Measurements from ENCODE around the gene MYCBP2. TPM values are rescaled to one million over a fixed set of nuclear protein-coding genes. Genes with fewer than 3 reads are reported as not detected.
"Not testable (repeated sequence)": the region's sequence is repeated elsewhere in the genome, so short reads cannot be mapped to it uniquely, and the experiment has no call there.

The MYCBP2 gene
- total and polyA plus RNA-seq, 5 donors = 28.0 to 88.1 (median 70.8) TPM

GRCh38 chr13:77009719-77010118 is 317.2 kb downstream of the MYCBP2 start:
- H3K4me1 ChIP-seq (ENCODE audit: control insufficient read depth, insufficient read depth, low read length); H3K27ac ChIP-seq (ENCODE audit: low read length); H3K4me3 ChIP-seq (ENCODE audit: low read length); intact Hi-C loops (cut with DNase I); ATAC-seq; H3K9me3 ChIP-seq (ENCODE audit: control insufficient read depth, low read length); H3K27me3 ChIP-seq (ENCODE audit: control insufficient read depth, insufficient read depth); DNase-seq: not testable (repeated sequence)
- 99% methylated on average over 5 of the region's 5 CpGs for WGBS

DNA sequence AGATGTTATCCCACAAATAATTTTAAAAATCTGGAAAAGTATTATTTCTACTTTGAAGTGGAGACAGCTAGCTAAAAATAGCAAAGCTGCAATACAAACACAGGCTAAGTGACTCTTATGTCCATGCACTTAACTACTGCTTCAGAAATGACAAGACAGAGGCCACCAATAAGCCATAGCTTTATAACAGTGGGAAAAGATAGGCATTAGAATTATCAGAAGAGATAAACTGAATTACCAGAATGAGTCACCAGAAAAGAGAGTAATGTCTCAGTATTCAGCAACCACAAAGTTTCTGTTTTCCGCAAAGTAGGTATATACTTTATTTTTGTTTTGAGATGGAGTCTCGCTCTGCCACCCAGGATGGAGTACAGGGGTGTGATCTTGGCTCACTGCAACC is 317.9 kb downstream of the MYCBP2 start:
- peak; percentile 36 to 60 for ATAC-seq

DNA sequence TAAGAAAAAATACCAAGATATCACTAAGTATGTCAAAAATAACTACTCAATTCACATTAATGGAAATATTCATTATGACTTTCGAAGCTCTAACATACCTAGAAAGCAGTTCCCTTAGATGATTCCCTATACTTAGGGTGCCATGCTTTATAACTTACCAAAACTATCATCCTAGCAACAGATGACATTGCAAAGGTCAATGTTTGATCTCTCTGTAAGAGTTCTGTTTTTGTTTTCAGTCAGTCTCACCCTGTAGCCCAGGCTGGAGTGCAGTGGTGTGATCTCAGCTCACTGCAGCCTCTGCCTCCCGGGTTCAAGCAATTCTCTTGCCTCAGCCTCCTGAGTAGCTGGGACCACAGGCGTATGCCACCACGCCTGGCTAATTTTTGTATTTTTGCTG is 318.6 kb downstream of the MYCBP2 start:
- H3K27ac ChIP-seq (ENCODE audit: low read length) = peak overlapping the region; percentile 16
- peak; percentile 57 to 65 for ATAC-seq
- H3K4me1 ChIP-seq (ENCODE audit: control insufficient read depth, insufficient read depth, low read length); DNase-seq; H3K27me3 ChIP-seq (ENCODE audit: control insufficient read depth, insufficient read depth); intact Hi-C loops (cut with DNase I); H3K4me3 ChIP-seq (ENCODE audit: low read length); H3K9me3 ChIP-seq (ENCODE audit: control insufficient read depth, low read length): not testable (repeated sequence)
- 89% methylated on average over 4 of the region's 4 CpGs for WGBS

More for the DNA sequence above, 317.9 kb downstream of the MYCBP2 start:
- Histone ChIP-seq H3K4me1 (ENCODE audit: control insufficient read depth, insufficient read depth, low read length) (peaks cover 3% of the 10 kb centered on the region), H3K9me3 (ENCODE audit: control insufficient read depth, low read length) (no peaks in the 10 kb centered on the region), H3K27ac (ENCODE audit: low read length) (no peak overlapping the region), H3K4me3 (ENCODE audit: low read length) (no peak overlapping the region), H3K27me3 (ENCODE audit: control insufficient read depth, insufficient read depth) (no peaks in the 10 kb centered on the region)
- no peak for DNase-seq
- intact Hi-C loops (cut with DNase I) = no loop called here
- 94% methylated on average over 2 of the region's 2 CpGs for WGBS

GRCh38 chr13:77002590-77003190 is 324.2 kb downstream of the MYCBP2 start:
- Histone ChIP-seq H3K9me3 (ENCODE audit: control insufficient read depth, low read length) (no peaks in the 10 kb centered on the region), H3K4me3 (ENCODE audit: low read length) (no peak overlapping the region), H3K27me3 (ENCODE audit: control insufficient read depth, insufficient read depth) (no peaks in the 10 kb centered on the region), H3K27ac (ENCODE audit: low read length) (no peak overlapping the region), H3K4me1 (ENCODE audit: control insufficient read depth, insufficient read depth, low read length) (peaks cover 3% of the 10 kb centered on the region)
- WGBS = 61% methylated on average over 7 of the region's 7 CpGs
- ATAC-seq (peak; percentile 42 to 49), DNase-seq (no peak)
- intact Hi-C loops (cut with DNase I) = no loop called here

- 44% methylated on average over 4 of the region's 4 CpGs for WGBS
- Histone ChIP-seq H3K9me3 (ENCODE audit: control insufficient read depth, low read length) (no peaks in the 10 kb centered on the region), H3K27me3 (ENCODE audit: control insufficient read depth, insufficient read depth) (no peaks in the 10 kb centered on the region), H3K4me3 (ENCODE audit: low read length) (no peak overlapping the region), H3K27ac (ENCODE audit: low read length) (no peak overlapping the region), H3K4me1 (ENCODE audit: control insufficient read depth, insufficient read depth, low read length) (peaks cover 3% of the 10 kb centered on the region)
- ATAC-seq (peak; percentile 44 to 47), DNase-seq (no peak)
- intact Hi-C loops (cut with DNase I) = no loop called here
Observed at GRCh38 chr13:77001963-77002587, 324.8 kb downstream of the MYCBP2 start.

DNA sequence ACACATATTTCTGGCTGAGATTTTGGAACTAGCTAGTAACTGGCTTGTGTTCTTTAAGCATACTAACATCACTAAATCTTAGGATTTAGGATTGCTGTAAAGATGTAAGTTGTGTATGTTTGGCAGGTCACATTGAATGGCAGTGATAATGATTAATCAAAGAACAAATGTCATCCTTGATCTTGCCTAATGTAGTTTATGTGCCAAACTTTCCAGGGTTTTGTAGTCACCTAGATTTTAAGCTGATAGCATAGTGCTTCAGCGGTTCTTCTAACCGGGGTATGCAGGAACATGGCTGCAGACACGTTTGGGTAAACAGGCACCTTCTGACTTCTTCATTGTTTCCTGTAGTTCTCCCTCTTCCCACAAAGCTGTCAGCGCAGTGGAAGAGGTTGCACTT is 325.4 kb downstream of the MYCBP2 start:
- 59% methylated on average over 4 of the region's 4 CpGs for WGBS
- intact Hi-C loops (cut with DNase I) = no loop called here
- peak in 1 of 2 donors; percentile 26 for ATAC-seq
- no peak for DNase-seq
- Histone ChIP-seq H3K27ac (ENCODE audit: low read length) (no peak overlapping the region), H3K4me3 (ENCODE audit: low read length) (no peak overlapping the region), H3K4me1 (ENCODE audit: control insufficient read depth, insufficient read depth, low read length) (peaks cover 3% of the 10 kb centered on the region), H3K9me3 (ENCODE audit: control insufficient read depth, low read length) (no peaks in the 10 kb centered on the region), H3K27me3 (ENCODE audit: control insufficient read depth, insufficient read depth) (no peaks in the 10 kb centered on the region)

GRCh38 chr13:77000475-77000874 is 326.4 kb downstream of the MYCBP2 start:
- ATAC-seq (no peak), DNase-seq (no peak)
- Histone ChIP-seq H3K27me3 (ENCODE audit: control insufficient read depth, insufficient read depth) (no peaks in the 10 kb centered on the region), H3K4me3 (ENCODE audit: low read length) (no peak overlapping the region), H3K27ac (ENCODE audit: low read length) (no peak overlapping the region), H3K4me1 (ENCODE audit: control insufficient read depth, insufficient read depth, low read length) (peaks cover 3% of the 10 kb centered on the region), H3K9me3 (ENCODE audit: control insufficient read depth, low read length) (no peaks in the 10 kb centered on the region)
- intact Hi-C loops (cut with DNase I) = no loop called here
- WGBS = 53% methylated on average over 1 of the region's 1 CpG

Other genes with a start within 250 kb of the MYCBP2 start
- not detected for gene SCEL, start 208.6 kb upstream of the MYCBP2 start, total RNA-seq
- 0.05 TPM for gene SCEL, start 208.6 kb upstream of the MYCBP2 start, polyA plus RNA-seq

Data from right cardiac atrium (tissue), 5 donors.